OCI-LY1 (cell line): ENCODE data around the gene CDV3.
A peak's percentile ranks its signal among the peaks of the same experiment; 100 is the strongest.
"Not testable (repeated sequence)": the region's sequence is repeated elsewhere in the genome, so short reads cannot be mapped to it uniquely, and the experiment has no call there.

Experiments used
- H2AFZ ChIP-seq: fragments of 200-600 bp; sonication (generic), shearing (Covaris generic); 2 replicates; pipeline ENCODE4 v1.6.0; 2014; ENCODE audit warnings: antibody characterized with exemption, mild to moderate bottlenecking, low read length
- H3F3A ChIP-seq: fragments of 200-600 bp; sonication (generic), shearing (Covaris generic); 2 replicates; pipeline ENCODE4 v1.6.0; 2014; ENCODE audit warnings: mild to moderate bottlenecking, antibody characterized with exemption, low read length, moderate library complexity; ENCODE audit not compliant: insufficient read depth
- H3K27ac ChIP-seq: fragments of 200-600 bp; sonication (generic); 2 replicates; pipeline ENCODE4 v1.5.1; 2014; ENCODE audit warnings: low read length, mixed run types, mild to moderate bottlenecking, low read depth; ENCODE audit not compliant: poor library complexity, severe bottlenecking
- H3K27me3 ChIP-seq: fragments of 200-600 bp; sonication (generic); 2 replicates; pipeline ENCODE4 v1.6.0; 2014; ENCODE audit warnings: antibody characterized with exemption, mild to moderate bottlenecking, low read length, moderate library complexity; ENCODE audit not compliant: insufficient read depth
- H3K36me3 ChIP-seq: fragments of 200-600 bp; sonication (generic); 2 replicates; pipeline ENCODE4 v1.6.1; 2014; ENCODE audit warnings: mild to moderate bottlenecking, antibody characterized with exemption, low read length, moderate library complexity, mixed read lengths; ENCODE audit not compliant: insufficient read depth
- H3K4me1 ChIP-seq: fragments of 200-600 bp; sonication (generic); 2 replicates; pipeline ENCODE4 v1.5.1; 2014; ENCODE audit warnings: mild to moderate bottlenecking, low read length, moderate library complexity; ENCODE audit not compliant: insufficient read depth, severe bottlenecking
- H3K4me2 ChIP-seq: fragments of 200-600 bp; sonication (generic), shearing (Covaris generic); 2 replicates; pipeline ENCODE4 v1.6.1; 2014; ENCODE audit warnings: low read length
- H3K4me3 ChIP-seq: fragments of 200-600 bp; sonication (generic); 2 replicates; pipeline ENCODE4 v1.5.1; 2014; ENCODE audit warnings: low read length, low read depth, mild to moderate bottlenecking, mixed read lengths; ENCODE audit not compliant: poor library complexity, severe bottlenecking
- H3K79me2 ChIP-seq: fragments of 200-600 bp; shearing (Covaris generic); 2 replicates; pipeline ENCODE4 v1.6.1; 2016; ENCODE audit warnings: mixed run types, low read length, mixed read lengths; ENCODE audit not compliant: insufficient read depth
- H3K9ac ChIP-seq: fragments of 200-600 bp; sonication (generic), shearing (Covaris generic); 2 replicates; pipeline ENCODE4 v1.6.1; 2014; ENCODE audit warnings: mild to moderate bottlenecking, low read length, mixed read lengths
- H3K9me2 ChIP-seq: fragments of 200-600 bp; sonication (generic), shearing (Covaris generic); 2 replicates; pipeline ENCODE4 v1.6.1; 2014; ENCODE audit warnings: low read depth, mild to moderate bottlenecking, low read length, mixed read lengths
- H3K9me3 ChIP-seq: fragments of 200-600 bp; shearing (Covaris generic); 2 replicates; pipeline ENCODE4 v1.6.1; 2014; ENCODE audit warnings: low read length, mixed read lengths
- H4K20me1 ChIP-seq: fragments of 200-600 bp; sonication (generic), shearing (Covaris generic); 2 replicates; pipeline ENCODE4 v1.6.0; 2016; ENCODE audit warnings: mild to moderate bottlenecking, low read length; ENCODE audit not compliant: insufficient read depth
- EZH2 ChIP-seq: fragments of 200-600 bp; sonication (generic), shearing (Covaris generic); IDR thresholded peaks from 2 replicates; pipeline ENCODE4 v1.8.0; 2017; ENCODE audit warnings: borderline replicate concordance, mixed run types, mild to moderate bottlenecking, antibody characterized with exemption, low read length, moderate library complexity, mixed read lengths
- TF ChIP-seq, protein P1 (sequence below): fragments of 200-600 bp; sonication (generic), shearing (Covaris generic); IDR thresholded peaks from 2 replicates; pipeline ENCODE4 v1.5.1; 2017; ENCODE audit warnings: mild to moderate bottlenecking, antibody characterized with exemption, low read length, moderate library complexity, mixed read lengths

Gene CDV3

DNA sequence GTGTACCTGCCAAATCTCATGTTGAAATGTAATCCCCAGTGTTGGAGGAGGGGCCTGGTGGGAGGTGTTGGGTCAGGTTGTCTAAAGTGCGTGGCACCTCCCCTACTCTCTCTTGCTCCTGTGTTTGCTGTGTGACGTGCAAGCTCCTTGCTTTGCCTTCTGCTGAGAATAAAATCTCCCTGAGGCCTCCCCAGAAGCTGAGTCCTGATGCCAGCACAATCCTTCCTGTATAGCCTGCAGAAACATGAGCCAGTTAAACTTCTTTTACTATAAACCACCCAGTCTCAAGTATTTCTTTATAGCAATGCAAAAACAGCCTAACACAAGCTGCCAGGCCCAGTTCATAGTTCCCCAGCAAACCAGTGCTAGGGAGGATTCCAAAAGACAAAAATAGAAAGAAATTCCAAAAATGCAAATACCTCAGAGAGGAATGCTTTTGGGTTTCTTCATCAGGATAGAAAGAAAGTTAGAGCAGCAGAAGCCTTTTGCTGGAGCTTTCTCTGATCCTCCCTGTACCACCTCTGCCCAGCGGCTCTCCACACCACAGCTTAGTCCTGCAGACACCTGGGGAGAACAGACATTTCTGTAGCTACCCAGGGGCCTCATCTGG is 25.9 kb upstream of the CDV3 start:
- Histone ChIP-seq H3K4me2 (peak overlapping the region; percentile 14), H3K9ac (peak overlapping the region; percentile 29; the same call in 1 of the 2 replicates)

DNA sequence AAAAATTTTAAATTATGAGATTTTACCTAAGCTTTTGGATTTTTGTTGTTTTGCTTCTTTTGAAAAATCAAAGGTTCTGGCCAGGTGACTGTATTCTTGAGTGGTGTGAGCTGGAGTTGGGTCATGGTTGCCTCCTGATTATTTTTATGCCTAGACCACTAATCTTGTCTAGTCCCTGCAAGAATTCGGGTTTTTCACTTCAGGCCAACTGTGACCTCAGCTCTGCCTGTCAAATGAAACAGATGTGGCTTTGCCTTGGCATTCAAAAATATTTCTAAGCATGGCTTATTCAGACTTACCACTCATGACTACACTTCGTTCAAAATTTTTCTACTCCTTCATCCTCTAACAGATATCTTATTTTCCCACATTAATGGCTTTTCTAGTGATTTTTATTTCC is 25.4 kb upstream of the CDV3 start:
- H4K20me1 ChIP-seq, result no peaks in the 10 kb centered on the region
- peak overlapping the region; percentile 14 for H3K4me2 ChIP-seq
- H3K9ac ChIP-seq, result peak overlapping the region; percentile 29; the same call in 1 of the 2 replicates
- H3F3A ChIP-seq, result peaks cover 15% of the 10 kb centered on the region
- TF ChIP-seq, protein P1, sequence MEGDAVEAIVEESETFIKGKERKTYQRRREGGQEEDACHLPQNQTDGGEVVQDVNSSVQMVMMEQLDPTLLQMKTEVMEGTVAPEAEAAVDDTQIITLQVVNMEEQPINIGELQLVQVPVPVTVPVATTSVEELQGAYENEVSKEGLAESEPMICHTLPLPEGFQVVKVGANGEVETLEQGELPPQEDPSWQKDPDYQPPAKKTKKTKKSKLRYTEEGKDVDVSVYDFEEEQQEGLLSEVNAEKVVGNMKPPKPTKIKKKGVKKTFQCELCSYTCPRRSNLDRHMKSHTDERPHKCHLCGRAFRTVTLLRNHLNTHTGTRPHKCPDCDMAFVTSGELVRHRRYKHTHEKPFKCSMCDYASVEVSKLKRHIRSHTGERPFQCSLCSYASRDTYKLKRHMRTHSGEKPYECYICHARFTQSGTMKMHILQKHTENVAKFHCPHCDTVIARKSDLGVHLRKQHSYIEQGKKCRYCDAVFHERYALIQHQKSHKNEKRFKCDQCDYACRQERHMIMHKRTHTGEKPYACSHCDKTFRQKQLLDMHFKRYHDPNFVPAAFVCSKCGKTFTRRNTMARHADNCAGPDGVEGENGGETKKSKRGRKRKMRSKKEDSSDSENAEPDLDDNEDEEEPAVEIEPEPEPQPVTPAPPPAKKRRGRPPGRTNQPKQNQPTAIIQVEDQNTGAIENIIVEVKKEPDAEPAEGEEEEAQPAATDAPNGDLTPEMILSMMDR, result no peak
- no peak for TF ChIP-seq EZH2
- H3K36me3 ChIP-seq, result no peaks in the 10 kb centered on the region
- no peak overlapping the region for H2AFZ ChIP-seq
- no peaks in the 10 kb centered on the region for H3K79me2 ChIP-seq
- peaks cover 50% of the 10 kb centered on the region for H3K4me1 ChIP-seq
- H3K27ac ChIP-seq, result peak overlapping the region; percentile 87
- no peak overlapping the region for H3K4me3 ChIP-seq
- no peaks in the 10 kb centered on the region for H3K9me3 ChIP-seq
- no peaks in the 10 kb centered on the region for H3K27me3 ChIP-seq
- H3K9me2 ChIP-seq, result no peaks in the 10 kb centered on the region

More for the DNA sequence above, 25.9 kb upstream of the CDV3 start:
- Histone ChIP-seq H3K4me1 (peaks cover 50% of the 10 kb centered on the region), H3F3A (peaks cover 16% of the 10 kb centered on the region), H4K20me1 (no peaks in the 10 kb centered on the region), H3K36me3 (no peaks in the 10 kb centered on the region), H3K27ac (peak overlapping the region; percentile 87), H3K79me2 (no peaks in the 10 kb centered on the region), H3K4me3 (no peak overlapping the region), H2AFZ (no peak overlapping the region), H3K9me2 (no peaks in the 10 kb centered on the region), H3K9me3 (no peaks in the 10 kb centered on the region), H3K27me3 (no peaks in the 10 kb centered on the region)
- TF ChIP-seq, protein P1, result no peak
- TF ChIP-seq EZH2, result no peak

DNA sequence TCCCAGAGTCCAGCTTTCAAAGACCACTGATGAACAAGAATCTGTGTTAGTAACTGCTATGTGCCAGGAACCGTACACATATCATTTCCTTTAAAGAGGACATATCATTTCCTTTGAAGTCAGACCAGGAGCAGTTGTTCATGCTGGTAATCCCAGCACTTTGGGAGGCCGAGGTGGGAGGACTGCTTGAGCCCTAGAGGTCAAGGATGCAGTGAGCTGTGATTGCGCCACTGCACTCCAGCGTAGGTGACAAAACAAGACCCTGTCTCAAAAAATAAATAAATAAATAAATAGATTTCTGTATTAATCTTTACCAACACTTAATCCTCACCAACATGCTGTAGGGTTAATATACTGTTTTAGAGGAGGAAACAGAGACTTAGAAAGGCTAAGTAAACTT is 23.9 kb upstream of the CDV3 start:
- Histone ChIP-seq H3K27ac (peak overlapping the region; percentile 87), H3K9me2 (no peaks in the 10 kb centered on the region), H3K79me2 (no peaks in the 10 kb centered on the region), H3K27me3 (no peaks in the 10 kb centered on the region), H3K36me3 (no peaks in the 10 kb centered on the region), H3K9me3 (no peaks in the 10 kb centered on the region), H3K9ac (peak overlapping the region; percentile 9; the same call in 1 of the 2 replicates), H2AFZ (no peak overlapping the region), H3K4me2 (peak overlapping the region; percentile 54), H3F3A (peaks cover 15% of the 10 kb centered on the region), H3K4me3 (peak overlapping the region; percentile 4), H3K4me1 (peaks cover 50% of the 10 kb centered on the region), H4K20me1 (no peaks in the 10 kb centered on the region)
- TF ChIP-seq, protein P1, result no peak
- TF ChIP-seq EZH2, result no peak

DNA sequence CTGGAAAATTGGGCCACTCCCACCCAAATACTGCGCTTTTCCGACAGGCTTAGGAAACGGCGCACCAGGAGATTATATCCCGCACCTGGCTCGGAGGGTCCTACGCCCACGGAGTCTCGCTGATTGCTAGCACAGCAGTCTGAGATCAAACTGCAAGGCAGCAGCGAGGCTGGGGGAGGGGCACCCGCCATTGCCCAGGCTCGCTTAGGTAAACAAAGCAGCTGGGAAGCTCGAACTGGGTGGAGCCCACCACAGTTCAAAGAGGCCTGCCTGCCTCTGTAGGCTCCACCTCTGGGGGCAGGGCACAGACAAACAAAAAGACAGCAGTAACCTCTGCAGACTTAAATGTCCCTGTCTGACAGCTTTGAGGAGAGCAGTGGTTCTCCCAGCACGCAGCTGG is 21.9 kb upstream of the CDV3 start:
- Histone ChIP-seq H3K4me1 (peaks cover 50% of the 10 kb centered on the region), H3K27ac (peak overlapping the region; percentile 87), H3K4me2 (peak overlapping the region; percentile 54), H3K4me3 (peak overlapping the region; percentile 50), H3F3A (peaks cover 15% of the 10 kb centered on the region), H3K9ac (peak overlapping the region; percentile 44; the same call in 1 of the 2 replicates)
- H3K27me3 ChIP-seq, H3K36me3 ChIP-seq, H2AFZ ChIP-seq, H3K79me2 ChIP-seq, H3K9me2 ChIP-seq, H3K9me3 ChIP-seq, H4K20me1 ChIP-seq: not testable (repeated sequence)
